ENCODE measurements around the gene KCNG2.

GRCh38 chr18:79935098-79935480 lies 137.4 kb downstream of the KCNG2 start:
- TF ChIP-seq CTCF (IDR thresholded peaks at IDR 0.05), result no peak
- TF ChIP-seq EZH2 (IDR thresholded peaks at IDR 0.05; ENCODE audit: borderline replicate concordance, insufficient read depth, low read depth, low read length, poor library complexity, severe bottlenecking), result no peak
